Thyroid gland (tissue), 4 donors: ENCODE results near the gene ITCH. TPM values are rescaled to one million over a fixed set of nuclear protein-coding genes. Genes with fewer than 3 reads are reported as not detected.

Experiments
- DNase-seq, 2 donors: peaks; one replicate each; pipeline ENCODE4 v3.0.0-alpha.2; 2019
- H3K27ac ChIP-seq, 3 donors: fragments of 200-600 bp; sonication (generic); 1 replicate in 2 of 3; 2 replicates in 1 of 3; pipeline ENCODE4 v1.5.1; 2016 to 2019; ENCODE audit warnings: mild to moderate bottlenecking in 1 of 3, moderate library complexity in 1 of 3
- H3K27me3 ChIP-seq: fragments of 200-600 bp; sonication (generic); one replicate; pipeline ENCODE4 v1.5.1; 2019
- H3K36me3 ChIP-seq, 2 donors: fragments of 200-600 bp; sonication (generic); one replicate each; pipeline ENCODE4 v1.5.1; 2016 to 2019
- H3K4me1 ChIP-seq, 2 donors: fragments of 200-600 bp; sonication (generic); one replicate each; pipeline ENCODE4 v1.5.1; 2017 to 2019
- H3K4me3 ChIP-seq, 3 donors: fragments of 200-600 bp; sonication (generic); replicated peaks in 1 of 3; 1 replicate in 2 of 3; 2 replicates in 1 of 3; pipeline ENCODE4 v1.5.1; 2016; ENCODE audit warnings: mild to moderate bottlenecking in 1 of 3
- H3K9me3 ChIP-seq: fragments of 200-600 bp; sonication (generic); one replicate; pipeline ENCODE4 v1.5.1; 2017
- POLR2A ChIP-seq, 2 donors: fragments of 450-650 bp; IDR thresholded peaks; one replicate each; pipeline ENCODE4 v1.6.1; 2017; ENCODE audit warnings: antibody characterized with exemption in 2 of 2, mild to moderate bottlenecking in 2 of 2, moderate library complexity in 1 of 2
- WGBS, 2 donors: methylation state at CpG; one replicate each; pipeline ENCODE4 v1.1.5; 2017; 5-methylcytosine and 5-hydroxymethylcytosine counted together
- intact Hi-C: fragments of 100-400 bp; cut with DNase I; formaldehyde crosslinking; loops from one replicate; pipeline ENCODE4 v1.15.1; 2023
- total RNA-seq, 4 donors: library from RNA; depleted of rRNA; stranded (reverse); fragments of >200 nt; gene quantifications; one replicate each; pipeline ENCODE4 v1.2.3, GENCODE V29; 2016
- TF ChIP-seq, protein P1 (sequence below), 6 experiments: fragments of 200-600 bp in 3 of 6; fragments of 450-650 bp in 3 of 6; sonication (generic) in 3 of 6; IDR thresholded peaks; one replicate each; pipeline ENCODE4 v1.5.1; 2016 to 2019; ENCODE audit warnings: antibody characterized with exemption in 6 of 6, mild to moderate bottlenecking in 2 of 6, inconsistent platforms in 1 of 6, moderate library complexity in 1 of 6

The ITCH gene
- total RNA-seq, 4 donors from 2014 or later, result 67.5 to 120 (median 75.5) TPM

DNA sequence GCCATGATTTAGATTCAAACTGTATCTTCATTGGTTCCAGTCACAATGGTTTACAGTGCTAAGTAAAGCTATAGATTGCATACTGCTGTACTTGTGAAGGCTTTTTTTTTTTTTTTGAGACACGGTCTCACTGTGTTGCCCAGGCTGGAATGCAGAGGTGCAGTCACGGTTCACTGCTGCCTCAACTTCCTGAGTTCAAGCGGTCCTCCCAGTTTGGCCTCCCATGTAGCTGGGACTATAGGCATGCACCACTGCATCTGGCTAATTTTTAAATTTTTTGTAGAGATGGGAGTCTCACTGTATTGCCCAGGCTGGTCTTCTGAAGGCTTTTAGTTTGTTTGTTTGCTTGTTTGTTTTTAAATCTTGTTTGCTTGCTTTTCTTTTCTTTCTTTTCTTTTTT is 24.9 kb downstream of the ITCH start:
- no peak overlapping the region for H3K4me3 ChIP-seq
- no peaks in the 10 kb centered on the region for H3K9me3 ChIP-seq
- no peaks in the 10 kb centered on the region for H3K27me3 ChIP-seq
- H3K4me1 ChIP-seq, result peaks cover 24 to 25% of the 10 kb centered on the region in 2 donors
- no peak for DNase-seq
- H3K36me3 ChIP-seq, result no peaks in the 10 kb centered on the region
- 57 to 78% methylated on average over 3 of the region's 3 CpGs for whole genome bisulfite sequencing, 2 donors
- intact Hi-C loops, result no loop called here
- TF ChIP-seq POLR2A (IDR thresholded peaks at IDR 0.05), result no peak
- TF ChIP-seq, protein P1, sequence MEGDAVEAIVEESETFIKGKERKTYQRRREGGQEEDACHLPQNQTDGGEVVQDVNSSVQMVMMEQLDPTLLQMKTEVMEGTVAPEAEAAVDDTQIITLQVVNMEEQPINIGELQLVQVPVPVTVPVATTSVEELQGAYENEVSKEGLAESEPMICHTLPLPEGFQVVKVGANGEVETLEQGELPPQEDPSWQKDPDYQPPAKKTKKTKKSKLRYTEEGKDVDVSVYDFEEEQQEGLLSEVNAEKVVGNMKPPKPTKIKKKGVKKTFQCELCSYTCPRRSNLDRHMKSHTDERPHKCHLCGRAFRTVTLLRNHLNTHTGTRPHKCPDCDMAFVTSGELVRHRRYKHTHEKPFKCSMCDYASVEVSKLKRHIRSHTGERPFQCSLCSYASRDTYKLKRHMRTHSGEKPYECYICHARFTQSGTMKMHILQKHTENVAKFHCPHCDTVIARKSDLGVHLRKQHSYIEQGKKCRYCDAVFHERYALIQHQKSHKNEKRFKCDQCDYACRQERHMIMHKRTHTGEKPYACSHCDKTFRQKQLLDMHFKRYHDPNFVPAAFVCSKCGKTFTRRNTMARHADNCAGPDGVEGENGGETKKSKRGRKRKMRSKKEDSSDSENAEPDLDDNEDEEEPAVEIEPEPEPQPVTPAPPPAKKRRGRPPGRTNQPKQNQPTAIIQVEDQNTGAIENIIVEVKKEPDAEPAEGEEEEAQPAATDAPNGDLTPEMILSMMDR (IDR thresholded peaks at IDR 0.05), result no peak
- H3K27ac ChIP-seq, result no peak overlapping the region

DNA sequence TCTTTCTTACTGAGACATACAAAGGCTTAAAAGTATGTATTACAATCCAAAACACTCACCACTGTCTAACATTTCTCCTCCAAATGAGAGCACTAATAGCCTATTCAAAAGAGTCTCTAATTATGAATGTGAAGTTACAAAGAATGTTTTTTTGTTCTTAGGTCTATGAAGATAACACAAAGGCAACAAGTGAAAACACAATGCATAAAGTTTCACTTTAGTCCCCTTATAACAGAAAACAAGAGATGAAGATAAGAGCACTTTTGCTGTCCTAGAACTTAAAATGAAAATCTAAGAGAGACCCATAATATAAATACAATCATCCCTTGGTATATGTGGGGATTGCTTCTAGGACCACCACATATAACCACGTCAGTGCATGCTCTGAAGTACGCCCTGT is 25.6 kb downstream of the ITCH start:
- Histone ChIP-seq H3K4me1 (peaks cover 24 to 25% of the 10 kb centered on the region in 2 donors), H3K36me3 (no peaks in the 10 kb centered on the region), H3K27ac (no peak overlapping the region), H3K27me3 (no peaks in the 10 kb centered on the region), H3K4me3 (no peak overlapping the region), H3K9me3 (no peaks in the 10 kb centered on the region)
- no peak for DNase-seq
- intact Hi-C loops, result no loop called here
- TF ChIP-seq, protein P1 (IDR thresholded peaks at IDR 0.05), result no peak
- TF ChIP-seq POLR2A (IDR thresholded peaks at IDR 0.05), result no peak
- WGBS, 2 donors, result 92 to 97% methylated on average over 2 of the region's 2 CpGs

- Histone ChIP-seq H3K4me1 (peaks cover 24 to 25% of the 10 kb centered on the region in 2 donors), H3K27ac (no peak overlapping the region), H3K9me3 (no peaks in the 10 kb centered on the region), H3K27me3 (no peaks in the 10 kb centered on the region), H3K4me3 (no peak overlapping the region), H3K36me3 (peaks cover 0 to 4% of the 10 kb centered on the region in 2 donors)
- TF ChIP-seq, protein P1 (IDR thresholded peaks at IDR 0.05), result no peak
- TF ChIP-seq POLR2A (IDR thresholded peaks at IDR 0.05), result no peak
- DNase-seq, result no peak
- intact Hi-C loops, result no loop called here
- 86 to 87% methylated on average over 2 of the region's 2 CpGs for WGBS, 2 donors
These were observed 26.3 kb downstream of the ITCH start for GRCh38 chr20:34389206-34389953.

DNA sequence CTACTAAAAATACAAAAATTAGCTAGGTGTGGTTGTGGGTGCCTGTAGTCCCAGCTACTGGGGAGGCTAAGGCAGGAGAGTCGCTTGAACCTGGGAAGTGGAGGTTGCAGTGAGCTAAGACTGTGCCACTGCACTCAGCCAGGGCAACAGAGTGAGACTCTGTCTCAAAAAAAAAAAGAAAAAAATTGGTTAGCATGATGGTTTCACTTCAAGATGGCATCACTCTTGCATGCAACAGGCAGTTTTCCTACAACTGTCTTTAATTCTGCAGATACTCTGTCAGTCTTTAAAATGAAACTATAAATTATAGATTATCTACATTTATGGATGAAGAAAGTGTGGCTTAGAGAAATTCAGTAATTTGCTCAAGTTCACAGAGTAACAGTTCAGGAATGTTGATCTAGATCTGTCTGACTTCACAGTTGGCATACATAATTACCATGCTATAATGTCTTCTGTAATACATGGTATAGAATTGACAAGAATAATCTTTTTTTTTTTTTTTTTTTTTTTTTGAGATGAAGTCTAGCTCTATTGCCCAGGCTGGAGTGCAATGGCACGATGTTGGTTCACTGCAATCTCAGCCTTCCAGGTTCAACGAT is 27.0 kb downstream of the ITCH start:
- no peak overlapping the region for H3K27ac ChIP-seq
- no peak for TF ChIP-seq POLR2A (IDR thresholded peaks at IDR 0.05)
- TF ChIP-seq, protein P1 (IDR thresholded peaks at IDR 0.05), result no peak
- H3K36me3 ChIP-seq, result peaks cover 0 to 9% of the 10 kb centered on the region in 2 donors
- intact Hi-C loops, result no loop called here
- no peak overlapping the region for H3K4me3 ChIP-seq
- no peaks in the 10 kb centered on the region for H3K27me3 ChIP-seq
- no peak for DNase-seq
- no peaks in the 10 kb centered on the region for H3K9me3 ChIP-seq
- peaks cover 24 to 25% of the 10 kb centered on the region in 2 donors for H3K4me1 ChIP-seq
- WGBS, 2 donors, result 97 to 98% methylated on average over 3 of the region's 3 CpGs

- Histone ChIP-seq H3K4me1 (peaks cover 18 to 25% of the 10 kb centered on the region in 2 donors), H3K27ac (no peak overlapping the region), H3K4me3 (no peak overlapping the region), H3K36me3 (peaks cover 0 to 14% of the 10 kb centered on the region in 2 donors), H3K9me3 (no peaks in the 10 kb centered on the region), H3K27me3 (no peaks in the 10 kb centered on the region)
- intact Hi-C loops, result no loop called here
- TF ChIP-seq, protein P1 (IDR thresholded peaks at IDR 0.05), result no peak
- no peak for TF ChIP-seq POLR2A (IDR thresholded peaks at IDR 0.05)
- WGBS, 2 donors, result 71 to 84% methylated on average over 5 of the region's 5 CpGs
- peak; percentile 34 to 55 for DNase-seq
These were observed 33.3 kb downstream of the ITCH start for GRCh38 chr20:34396408-34396807.
